WI38 (cell line): Measurements from ENCODE around the gene AQP12A.

Source experiments
- H3K4me3 ChIP-seq: 2 replicates; pipeline ENCODE4 v1.5.1; 2011; ENCODE audit warnings: low read depth, mild to moderate bottlenecking, control low read depth, low read length
- TF ChIP-seq, protein P1 (sequence below): IDR thresholded peaks from 2 replicates; pipeline ENCODE4 v1.5.1; 2012; ENCODE audit warnings: low read depth, mild to moderate bottlenecking, control low read depth, low read length

The AQP12A gene

DNA sequence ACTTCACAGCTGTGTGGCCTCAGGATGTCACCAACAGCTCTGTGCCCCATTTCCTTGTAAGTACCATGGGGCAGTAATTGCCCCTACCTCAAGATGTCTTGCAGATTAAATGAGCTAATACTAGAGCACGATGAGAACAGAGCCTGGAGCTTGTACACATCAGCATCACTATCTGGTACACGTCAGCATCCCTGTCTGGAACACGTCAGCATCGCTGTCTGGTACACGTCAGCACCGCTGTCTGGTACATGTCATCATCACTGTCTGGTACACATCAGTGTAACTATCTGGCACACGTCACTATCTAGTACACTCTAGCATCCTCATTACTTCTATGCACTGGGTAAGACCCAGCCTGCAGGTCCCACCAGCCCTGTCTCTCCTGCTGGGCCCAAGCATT, 37.2 kb downstream of the AQP12A start:
- no peak overlapping the region for H3K4me3 ChIP-seq
- TF ChIP-seq, protein P1, sequence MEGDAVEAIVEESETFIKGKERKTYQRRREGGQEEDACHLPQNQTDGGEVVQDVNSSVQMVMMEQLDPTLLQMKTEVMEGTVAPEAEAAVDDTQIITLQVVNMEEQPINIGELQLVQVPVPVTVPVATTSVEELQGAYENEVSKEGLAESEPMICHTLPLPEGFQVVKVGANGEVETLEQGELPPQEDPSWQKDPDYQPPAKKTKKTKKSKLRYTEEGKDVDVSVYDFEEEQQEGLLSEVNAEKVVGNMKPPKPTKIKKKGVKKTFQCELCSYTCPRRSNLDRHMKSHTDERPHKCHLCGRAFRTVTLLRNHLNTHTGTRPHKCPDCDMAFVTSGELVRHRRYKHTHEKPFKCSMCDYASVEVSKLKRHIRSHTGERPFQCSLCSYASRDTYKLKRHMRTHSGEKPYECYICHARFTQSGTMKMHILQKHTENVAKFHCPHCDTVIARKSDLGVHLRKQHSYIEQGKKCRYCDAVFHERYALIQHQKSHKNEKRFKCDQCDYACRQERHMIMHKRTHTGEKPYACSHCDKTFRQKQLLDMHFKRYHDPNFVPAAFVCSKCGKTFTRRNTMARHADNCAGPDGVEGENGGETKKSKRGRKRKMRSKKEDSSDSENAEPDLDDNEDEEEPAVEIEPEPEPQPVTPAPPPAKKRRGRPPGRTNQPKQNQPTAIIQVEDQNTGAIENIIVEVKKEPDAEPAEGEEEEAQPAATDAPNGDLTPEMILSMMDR, result no peak

DNA sequence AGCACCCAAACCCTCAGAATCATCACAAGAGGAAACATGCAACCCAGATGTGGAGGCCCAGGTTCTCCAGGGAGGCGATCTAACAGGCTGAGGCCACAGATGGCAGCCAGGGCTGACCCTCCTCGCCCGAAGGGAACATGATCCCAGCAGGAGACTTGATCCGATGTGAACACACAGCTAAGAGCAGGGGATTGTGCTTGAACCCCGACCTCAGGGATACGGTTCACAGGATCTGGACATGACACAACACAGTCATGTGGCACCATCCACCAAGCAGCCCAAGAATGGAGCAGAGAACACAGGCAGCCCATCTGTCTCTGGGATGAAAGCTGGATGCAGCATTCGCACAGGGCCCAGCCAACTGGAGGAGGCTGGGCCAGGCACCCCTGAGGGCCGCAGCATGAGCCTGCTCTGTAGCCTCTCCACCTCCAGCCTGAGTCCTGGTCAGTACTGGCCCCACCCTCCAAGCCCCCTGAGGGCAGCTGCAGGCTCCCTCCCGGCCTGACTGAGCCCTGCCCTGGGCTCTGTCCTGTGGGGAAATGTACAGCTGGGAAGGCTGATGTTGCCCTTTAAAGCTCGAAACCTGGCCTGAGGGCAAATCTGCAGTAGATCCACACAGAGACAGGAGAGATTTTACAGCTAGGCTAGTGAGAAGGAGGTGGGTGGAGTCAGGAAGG, 39.0 kb downstream of the AQP12A start:
- TF ChIP-seq, protein P1, result no peak
- H3K4me3 ChIP-seq, result no peak overlapping the region

DNA sequence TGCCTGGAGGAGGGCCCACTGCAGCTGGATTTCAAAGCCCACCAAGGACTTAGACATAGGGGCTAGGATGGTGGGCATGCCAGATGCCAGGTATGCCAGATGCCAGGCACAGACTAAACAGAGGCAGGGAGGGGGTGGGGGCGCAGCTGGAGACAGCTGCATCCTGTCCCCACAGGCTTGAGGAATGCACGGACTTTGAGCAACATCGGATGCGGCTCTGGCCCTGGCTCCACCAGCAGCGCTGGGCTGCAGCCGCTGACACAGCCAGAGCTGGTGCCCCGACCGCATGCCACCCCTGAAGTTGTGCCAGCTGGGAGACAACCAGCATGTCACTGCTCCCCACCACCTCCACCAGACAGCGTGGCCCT, 39.5 kb downstream of the AQP12A start:
- H3K4me3 ChIP-seq, result no peak overlapping the region
- TF ChIP-seq, protein P1, result no peak

DNA sequence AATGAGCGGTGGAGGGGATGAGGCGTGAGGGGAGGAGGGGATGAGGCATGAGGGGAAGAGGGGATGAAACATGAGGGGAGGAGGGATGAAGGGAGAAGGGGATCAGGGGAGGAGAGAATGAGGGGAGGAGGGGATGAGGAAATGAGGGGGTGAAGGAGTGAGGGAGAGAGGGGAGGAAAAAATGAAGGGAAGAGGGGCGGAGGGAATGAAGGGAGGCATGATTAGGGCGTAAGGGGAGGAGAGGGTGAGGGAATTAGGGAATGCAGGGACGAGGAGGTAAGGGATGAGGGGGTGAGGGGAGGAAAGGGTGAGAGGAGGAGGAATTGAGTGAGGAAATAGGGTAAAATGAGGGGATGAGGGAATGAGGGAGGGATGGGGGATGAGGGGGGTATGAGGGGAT, 40.5 kb downstream of the AQP12A start:
- no peak overlapping the region for H3K4me3 ChIP-seq
- TF ChIP-seq, protein P1, result no peak

DNA sequence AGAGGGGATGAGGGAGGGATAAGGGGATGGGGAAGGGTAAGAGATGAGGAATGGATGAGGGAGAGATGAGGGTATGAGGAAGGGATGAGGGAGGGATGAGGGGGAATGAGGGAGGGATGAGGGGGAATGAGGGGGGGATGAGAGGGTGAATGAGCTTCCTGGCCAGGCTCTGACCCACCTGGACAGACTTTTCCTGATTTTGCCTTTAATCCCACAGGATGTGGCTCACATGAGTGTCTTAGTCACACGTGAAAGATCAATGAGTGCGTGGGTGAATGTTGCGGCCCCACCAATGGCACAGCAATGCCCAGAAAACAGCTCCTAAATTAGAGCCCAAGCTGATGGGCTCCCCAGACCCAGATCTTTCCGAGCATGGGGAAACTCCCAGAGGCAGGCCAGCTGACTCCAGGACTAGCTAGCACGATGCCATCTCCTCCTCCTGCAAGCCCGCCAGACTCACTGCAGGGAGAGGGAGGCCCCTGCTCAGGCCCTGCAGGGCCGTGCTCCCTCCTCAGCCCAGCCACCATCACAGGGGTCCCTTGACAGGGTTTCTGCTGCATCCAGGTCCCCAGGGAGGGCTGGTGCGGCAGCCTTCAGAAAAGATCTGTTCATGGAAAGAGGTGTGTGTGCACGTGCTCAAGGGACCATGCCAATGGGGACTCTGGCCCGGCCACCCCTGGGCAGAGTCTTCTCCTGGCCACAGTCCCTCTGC, 41.4 kb downstream of the AQP12A start:
- TF ChIP-seq, protein P1, result no peak
- H3K4me3 ChIP-seq, result no peak overlapping the region

DNA sequence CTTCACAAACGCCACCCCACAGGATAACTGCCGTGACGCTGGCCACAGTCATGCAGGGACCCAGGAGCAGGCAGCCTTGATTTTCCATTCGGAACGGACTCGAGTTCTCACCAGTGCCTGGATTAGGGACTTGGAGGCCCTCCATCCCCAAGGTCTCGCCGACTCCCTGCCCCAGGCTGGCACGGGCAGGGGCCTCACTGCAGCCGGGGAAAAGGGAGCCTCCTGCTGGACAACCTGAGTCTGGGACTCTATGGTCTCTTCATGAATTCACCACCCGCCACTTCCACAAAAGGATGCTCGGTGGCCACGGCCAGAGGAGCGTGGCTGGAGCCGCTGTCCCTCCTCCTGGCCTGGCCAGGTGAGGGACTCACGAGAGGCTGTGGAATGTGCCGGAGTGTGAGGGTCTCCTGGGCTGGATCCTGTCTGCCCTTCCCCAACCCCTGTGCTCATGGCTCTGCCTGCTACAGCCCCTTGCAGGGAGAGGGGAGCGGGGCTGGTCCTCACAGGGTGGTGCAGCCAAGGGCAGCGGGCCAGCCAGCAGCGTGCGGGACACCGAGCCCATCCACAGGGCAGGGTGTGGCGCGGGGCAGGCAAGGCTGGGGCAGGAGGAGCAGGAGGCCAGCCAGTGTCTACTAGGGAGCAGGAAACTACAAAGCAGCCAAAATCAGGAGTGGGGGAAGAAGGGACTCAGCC, 42.3 kb downstream of the AQP12A start:
- TF ChIP-seq, protein P1, result no peak
- no peak overlapping the region for H3K4me3 ChIP-seq

DNA sequence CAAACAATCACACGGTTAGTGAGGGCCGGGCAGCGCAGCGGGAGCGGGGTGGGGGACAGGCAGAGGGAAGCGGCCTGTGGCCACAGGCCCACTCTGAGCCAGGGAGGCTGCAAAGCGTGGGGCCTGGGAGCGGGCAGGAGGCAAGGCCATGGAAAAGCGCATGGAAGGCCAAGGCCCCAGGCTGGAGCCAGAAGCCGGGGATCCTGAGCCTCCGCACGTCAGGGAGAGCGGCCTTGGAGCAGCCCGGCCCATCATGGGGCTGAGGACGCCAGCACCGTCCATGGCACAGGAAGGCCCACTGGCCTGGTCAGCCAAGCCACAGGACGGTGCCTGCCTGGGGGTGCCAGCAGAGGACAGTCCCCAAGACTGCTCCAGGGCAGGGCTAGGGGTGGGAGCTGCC, 43.1 kb downstream of the AQP12A start:
- TF ChIP-seq, protein P1, result no peak
- no peak overlapping the region for H3K4me3 ChIP-seq
